ENCODE results near the gene GPR55.

The GPR55 gene

DNA sequence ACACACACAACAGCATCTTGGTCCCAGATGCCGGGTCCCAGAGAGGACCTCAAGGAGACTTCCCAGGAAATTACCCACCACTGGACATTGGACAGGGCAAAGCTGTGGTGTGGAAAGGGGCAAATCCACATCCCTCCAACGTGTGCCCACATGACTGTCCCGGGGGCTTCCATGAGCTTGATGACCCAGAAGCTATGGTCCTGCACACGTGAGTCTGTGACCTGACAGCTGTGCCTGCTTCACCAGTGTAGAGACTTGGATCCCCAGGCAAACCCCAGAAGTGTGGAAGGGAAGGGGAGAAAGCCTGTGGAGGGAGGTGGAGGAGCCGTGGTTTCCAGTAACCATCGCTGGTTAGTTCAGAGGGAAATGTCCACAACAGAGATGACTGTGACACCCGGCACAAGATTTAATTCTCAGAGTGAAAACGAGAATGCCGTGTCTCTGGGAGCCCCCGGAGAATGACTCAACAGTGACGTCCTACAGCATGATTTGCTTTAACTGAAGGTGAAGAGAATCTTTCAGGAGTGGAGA lies 19.1 kb upstream of the GPR55 start:
- no peak for DNase-seq (ENCODE audit: low read depth)
- no peak overlapping the region for H3K4me3 ChIP-seq (ENCODE audit: low read length)
- TF ChIP-seq, protein P1, sequence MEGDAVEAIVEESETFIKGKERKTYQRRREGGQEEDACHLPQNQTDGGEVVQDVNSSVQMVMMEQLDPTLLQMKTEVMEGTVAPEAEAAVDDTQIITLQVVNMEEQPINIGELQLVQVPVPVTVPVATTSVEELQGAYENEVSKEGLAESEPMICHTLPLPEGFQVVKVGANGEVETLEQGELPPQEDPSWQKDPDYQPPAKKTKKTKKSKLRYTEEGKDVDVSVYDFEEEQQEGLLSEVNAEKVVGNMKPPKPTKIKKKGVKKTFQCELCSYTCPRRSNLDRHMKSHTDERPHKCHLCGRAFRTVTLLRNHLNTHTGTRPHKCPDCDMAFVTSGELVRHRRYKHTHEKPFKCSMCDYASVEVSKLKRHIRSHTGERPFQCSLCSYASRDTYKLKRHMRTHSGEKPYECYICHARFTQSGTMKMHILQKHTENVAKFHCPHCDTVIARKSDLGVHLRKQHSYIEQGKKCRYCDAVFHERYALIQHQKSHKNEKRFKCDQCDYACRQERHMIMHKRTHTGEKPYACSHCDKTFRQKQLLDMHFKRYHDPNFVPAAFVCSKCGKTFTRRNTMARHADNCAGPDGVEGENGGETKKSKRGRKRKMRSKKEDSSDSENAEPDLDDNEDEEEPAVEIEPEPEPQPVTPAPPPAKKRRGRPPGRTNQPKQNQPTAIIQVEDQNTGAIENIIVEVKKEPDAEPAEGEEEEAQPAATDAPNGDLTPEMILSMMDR (IDR thresholded peaks at IDR 0.05; ENCODE audit: insufficient read depth, low read depth, low read length, missing control alignments) = no peak

DNA sequence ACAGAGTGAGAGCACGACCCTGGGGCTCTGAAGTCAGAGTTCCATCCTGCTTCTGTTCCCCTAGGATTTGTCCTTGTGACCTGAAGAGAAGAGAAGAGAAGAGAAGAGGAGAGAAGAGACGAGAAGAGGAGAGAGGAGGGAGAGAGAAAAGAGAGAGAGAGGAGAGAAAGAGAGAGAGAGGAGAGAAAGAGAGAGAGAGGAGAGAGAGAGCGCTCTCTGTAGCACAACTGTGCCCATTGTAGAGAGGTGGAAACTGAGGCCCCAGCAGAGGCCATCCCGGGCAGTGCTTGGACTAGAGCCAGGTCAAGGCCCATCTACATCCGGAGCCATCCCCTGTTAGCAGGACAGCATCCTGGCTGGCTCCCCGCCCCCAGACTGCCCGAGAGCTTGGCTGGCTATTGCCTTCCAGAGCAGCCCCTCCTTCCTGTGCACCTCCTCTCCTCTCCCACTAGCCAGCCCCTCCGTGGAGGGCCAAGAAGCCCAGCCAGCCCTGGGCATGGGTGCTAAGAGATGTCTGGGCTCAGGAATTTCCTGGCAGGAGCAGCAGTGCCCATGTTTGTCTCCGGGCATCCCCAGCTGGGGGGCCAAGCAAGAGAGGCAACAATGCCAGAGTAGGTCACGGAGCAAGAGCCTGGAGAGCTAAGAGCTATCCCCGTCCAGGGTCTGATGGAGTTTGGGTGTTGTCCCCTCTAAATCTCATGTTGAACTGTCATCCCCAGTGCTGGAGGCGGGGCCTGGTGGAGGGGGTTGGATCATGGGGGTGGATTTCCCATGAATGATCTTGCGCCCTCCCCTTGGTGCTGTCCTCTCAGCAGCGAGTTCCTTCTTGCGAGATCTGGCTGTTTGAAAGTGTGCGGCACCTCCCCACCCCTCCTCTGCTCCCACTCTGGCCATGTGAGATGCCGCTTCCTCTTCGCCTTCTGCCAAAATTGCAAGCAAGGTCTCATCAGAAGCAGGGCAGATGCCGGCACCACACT lies 18.2 kb upstream of the GPR55 start:
- TF ChIP-seq, protein P1 (IDR thresholded peaks at IDR 0.05; ENCODE audit: insufficient read depth, low read depth, low read length, missing control alignments) = no peak
- no peak for DNase-seq (ENCODE audit: low read depth)
- H3K4me3 ChIP-seq (ENCODE audit: low read length) = no peak overlapping the region

DNA sequence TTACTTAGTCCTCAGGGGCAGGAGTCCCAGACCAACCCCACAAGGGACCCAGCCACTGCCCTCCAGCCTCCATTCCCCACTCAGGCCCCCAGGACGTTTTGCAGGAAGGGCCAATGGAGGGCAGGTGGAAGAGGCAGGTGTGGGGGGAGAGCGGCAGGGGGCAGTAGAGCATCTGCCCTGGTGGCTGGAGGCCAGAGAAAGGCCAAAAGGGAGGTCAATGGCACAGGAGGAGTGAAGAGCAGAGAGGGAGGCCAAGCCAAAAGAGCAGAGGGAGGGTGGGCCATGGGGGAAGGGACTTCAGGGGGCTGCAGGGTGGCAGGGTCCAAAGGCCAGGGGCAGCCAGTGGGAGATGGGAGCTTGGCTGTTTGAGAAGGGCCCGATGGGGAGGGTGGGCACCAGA lies 17.3 kb upstream of the GPR55 start:
- TF ChIP-seq, protein P1 (IDR thresholded peaks at IDR 0.05; ENCODE audit: insufficient read depth, low read depth, low read length, missing control alignments) = no peak
- no peak overlapping the region for H3K4me3 ChIP-seq (ENCODE audit: low read length)
- DNase-seq (ENCODE audit: low read depth) = no peak

DNA sequence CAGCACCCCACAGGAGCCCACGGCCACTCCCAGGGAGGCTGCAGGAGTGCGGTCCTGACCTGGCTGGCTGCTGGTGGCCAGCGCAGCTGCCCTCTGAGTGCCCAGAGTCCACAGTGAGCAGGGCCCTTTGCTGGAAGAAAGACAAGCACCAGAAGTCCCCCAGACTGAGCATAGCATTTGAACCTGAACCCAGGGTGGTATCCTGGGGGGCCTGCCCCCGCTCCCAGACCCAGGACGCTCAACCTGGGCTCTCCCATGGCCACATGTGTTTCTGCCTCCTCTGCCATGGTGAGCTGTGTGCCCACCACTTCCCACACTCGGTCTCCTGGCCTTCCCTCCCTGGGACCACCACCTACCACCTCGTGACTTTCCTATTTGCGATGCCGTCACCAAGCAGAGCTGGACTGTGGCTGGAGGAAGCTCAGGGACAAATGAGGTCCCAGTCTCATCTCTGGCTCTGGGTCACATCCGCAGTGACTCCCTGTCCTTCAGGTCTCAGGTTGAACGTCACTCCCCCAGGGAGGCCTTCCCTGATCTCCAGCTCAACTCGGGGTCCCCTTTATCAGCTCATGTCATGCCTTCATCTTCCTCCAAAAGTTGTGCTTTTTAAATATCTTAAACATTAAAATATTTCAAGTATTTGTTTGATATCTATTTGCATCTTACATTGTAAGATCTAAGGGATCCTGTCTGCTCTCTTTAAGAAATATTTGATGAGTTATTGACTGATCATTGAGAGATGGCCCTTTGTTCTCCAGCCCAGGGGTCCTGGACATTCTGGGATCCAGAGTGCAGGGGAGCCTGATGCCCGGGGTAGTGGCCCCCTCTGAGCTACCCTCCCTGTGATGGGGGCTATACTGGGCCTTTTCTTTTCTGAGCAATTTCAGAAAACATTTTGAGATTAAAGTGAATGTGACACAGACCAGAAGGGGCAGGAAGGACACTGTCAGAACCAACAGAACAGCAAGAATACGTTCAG lies 16.4 kb upstream of the GPR55 start:
- no peak for DNase-seq (ENCODE audit: low read depth)
- TF ChIP-seq, protein P1 (IDR thresholded peaks at IDR 0.05; ENCODE audit: insufficient read depth, low read depth, low read length, missing control alignments) = no peak
- no peak overlapping the region for H3K4me3 ChIP-seq (ENCODE audit: low read length)

DNA sequence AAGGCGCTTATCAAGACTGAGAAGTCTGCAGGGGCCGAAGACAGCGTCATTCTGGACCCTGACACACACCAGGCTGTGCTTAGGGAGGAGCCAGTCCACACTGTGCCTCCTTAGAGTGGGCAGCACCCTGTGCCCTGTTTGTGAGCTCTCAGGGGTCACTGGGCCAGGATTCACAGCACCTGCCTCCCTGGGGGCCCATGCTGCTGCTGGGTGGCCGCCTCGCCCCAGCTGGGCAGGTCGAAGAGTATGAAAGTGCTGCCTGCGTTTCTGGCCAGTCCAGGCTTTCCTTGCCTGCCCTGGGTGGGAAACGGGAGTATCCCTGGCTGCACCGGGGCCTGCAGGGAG lies 15.4 kb upstream of the GPR55 start:
- no peak for DNase-seq (ENCODE audit: low read depth)
- TF ChIP-seq, protein P1 (IDR thresholded peaks at IDR 0.05; ENCODE audit: insufficient read depth, low read depth, low read length, missing control alignments) = no peak
- no peak overlapping the region for H3K4me3 ChIP-seq (ENCODE audit: low read length)

DNA sequence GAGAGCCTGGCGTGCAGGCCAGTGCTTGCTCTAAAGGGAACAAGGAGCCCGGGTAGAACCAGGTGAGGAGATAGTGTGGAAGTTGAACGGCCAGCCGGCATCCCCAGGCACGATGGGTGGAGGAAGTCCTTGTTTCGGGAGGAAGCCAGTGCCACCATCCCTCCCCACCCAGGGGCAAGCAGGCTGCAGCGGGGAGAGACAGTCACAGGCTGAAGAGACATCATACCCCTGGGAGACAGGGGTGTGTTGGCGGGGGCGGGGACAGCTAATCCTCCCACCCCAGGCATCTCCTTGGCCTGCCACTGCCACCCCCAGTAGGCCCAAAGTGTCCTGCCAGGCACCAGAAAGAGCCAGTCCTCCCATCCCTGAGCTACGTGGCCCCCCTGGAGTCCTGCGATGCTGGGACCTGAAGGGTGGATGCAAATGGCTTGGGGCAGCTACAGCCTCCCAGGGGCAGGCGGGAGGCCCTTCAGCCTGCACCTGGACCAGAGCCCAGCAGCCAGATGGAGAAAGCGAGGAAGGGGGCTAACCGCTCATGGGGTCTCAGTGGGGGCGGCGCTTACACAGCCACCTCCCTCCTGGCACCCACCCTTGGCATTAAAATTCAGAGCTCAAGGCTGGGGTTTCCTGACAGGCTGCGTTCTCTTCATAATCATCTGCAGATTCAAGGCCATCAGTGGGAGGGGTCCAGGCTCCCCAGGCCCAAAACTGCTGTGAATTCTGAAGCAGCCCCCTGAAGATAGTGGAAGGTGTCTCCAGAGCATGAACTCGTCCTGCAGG lies 14.8 kb upstream of the GPR55 start:
- DNase-seq (ENCODE audit: low read depth) = no peak
- TF ChIP-seq, protein P1 (IDR thresholded peaks at IDR 0.05; ENCODE audit: insufficient read depth, low read depth, low read length, missing control alignments) = no peak
- H3K4me3 ChIP-seq (ENCODE audit: low read length) = no peak overlapping the region
